NK-92 (cell line): ENCODE measurements around the gene SYT15B.
"Not testable (repeated sequence)": the region's sequence is repeated elsewhere in the genome, so short reads cannot be mapped to it uniquely, and the experiment has no call there.

Experiments
- DNase-seq: peaks from one replicate; lab custom pipeline; 2025; ENCODE audit not compliant: unreplicated experiment; lab: John Stamatoyannopoulos, UW

SYT15B gene

DNA sequence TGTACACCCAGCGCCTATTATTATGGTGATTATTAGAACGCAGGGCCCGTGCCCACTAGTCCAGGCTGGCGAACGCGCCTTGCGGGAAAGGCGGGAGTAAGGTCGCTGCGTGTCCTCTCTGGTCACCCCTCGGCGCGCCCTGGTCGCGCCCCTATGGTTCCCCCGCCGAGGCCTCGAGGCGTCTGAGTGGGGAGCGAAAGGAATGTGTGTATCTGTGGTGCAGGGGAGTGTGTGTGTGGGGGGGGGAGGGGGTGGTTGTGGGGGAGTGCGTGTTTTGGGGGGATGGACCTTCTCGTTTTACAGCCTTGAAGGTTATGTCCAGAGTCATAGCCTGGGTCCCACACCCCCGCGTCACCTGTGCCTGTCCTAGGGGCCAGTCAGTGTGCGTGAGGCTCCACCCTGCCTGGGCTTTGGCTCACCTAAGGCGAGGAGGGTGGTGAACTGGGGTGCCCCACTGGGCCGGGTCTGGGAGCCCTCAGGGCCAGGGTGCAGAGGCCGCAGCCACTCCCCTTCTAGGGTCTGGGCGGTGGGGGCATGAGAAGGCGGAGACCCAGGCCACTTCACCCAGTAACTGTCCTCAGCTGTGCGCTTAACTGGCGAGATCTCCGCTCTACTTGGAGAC, at the start of gene SYT15B:
Gene SYT15B (minus strand): TSS at position 39 of the 622 bp plus-strand sequence. CDS start 952 bp downstream, outside the sequence.
- DNase-seq: not testable (repeated sequence)

- DNase-seq: not testable (repeated sequence)
These were observed 16.2 kb upstream of the SYT15B start for GRCh38 chr10:47779590-47779989.

- DNase-seq: not testable (repeated sequence)
These were observed 12.2 kb upstream of the SYT15B start for GRCh38 chr10:47775361-47776231.

DNA sequence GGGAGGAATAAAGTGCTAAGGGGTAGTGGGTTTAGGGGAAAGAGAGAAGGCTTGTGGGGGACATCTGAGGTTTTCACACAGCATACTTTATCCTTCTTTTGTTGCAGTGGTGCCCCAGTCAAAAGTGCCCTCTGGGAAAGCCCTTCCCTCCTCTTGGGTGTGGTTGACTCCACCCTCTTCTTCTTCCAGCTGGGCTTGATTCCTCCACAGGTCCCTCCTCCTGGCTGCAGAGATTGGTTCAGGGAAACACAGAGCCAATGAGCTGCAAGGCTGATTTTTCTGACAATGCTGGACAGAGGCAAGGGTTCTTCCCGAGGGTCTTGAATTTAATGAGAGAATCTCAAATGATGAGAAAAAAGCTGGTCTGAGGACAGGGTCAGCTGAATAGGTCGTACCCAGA, 7.4 kb upstream of the SYT15B start:
- not testable (repeated sequence) for DNase-seq

- not testable (repeated sequence) for DNase-seq
These were observed 5.3 kb upstream of the SYT15B start for GRCh38 chr10:47768578-47769115.

DNA sequence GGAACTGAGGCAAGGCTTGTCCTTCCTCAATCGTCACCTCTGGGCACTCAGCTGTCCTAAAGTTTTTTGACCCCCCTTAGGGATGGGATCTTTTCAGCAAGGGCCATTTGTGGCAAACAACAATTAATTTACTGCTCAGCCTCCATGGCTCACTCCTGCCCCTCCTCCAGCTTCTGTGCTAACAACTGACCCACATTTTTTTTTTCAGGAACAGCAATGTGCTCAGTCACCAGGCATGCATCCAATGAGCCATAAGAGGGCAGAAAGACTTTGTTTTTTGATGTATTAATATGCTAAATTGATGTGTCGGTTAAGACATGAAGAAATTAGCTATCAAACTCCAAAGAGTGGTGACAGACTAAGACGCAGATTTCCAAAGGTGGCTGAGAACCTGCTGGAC, 4.7 kb upstream of the SYT15B start:
- DNase-seq: not testable (repeated sequence)

DNA sequence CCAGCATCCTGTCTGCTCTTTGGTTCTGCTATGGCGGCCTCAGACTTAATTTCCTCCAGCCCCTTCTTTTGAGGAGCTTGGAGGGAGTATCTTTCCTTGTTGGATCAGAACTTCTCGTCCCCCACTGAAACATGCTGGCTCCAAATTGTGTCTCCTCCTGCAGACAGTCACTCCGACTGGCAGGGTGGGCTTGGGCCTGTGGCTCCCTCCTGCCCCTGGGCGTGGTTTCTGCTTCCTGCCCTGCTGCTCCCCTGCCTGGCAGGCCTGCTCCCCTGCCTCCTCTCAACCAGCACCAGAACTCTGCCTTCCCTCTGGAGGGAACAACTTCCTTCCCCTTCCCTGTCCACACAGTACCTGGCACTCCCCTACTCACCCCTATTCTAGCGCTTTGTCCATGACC, 3.8 kb upstream of the SYT15B start:
- DNase-seq: not testable (repeated sequence)

GRCh38 chr10:47765232-47765631, 1.8 kb upstream of the SYT15B start:
- DNase-seq: not testable (repeated sequence)

GRCh38 chr10:47762674-47763553, 478 bp downstream of the SYT15B start:
- not testable (repeated sequence) for DNase-seq

DNA sequence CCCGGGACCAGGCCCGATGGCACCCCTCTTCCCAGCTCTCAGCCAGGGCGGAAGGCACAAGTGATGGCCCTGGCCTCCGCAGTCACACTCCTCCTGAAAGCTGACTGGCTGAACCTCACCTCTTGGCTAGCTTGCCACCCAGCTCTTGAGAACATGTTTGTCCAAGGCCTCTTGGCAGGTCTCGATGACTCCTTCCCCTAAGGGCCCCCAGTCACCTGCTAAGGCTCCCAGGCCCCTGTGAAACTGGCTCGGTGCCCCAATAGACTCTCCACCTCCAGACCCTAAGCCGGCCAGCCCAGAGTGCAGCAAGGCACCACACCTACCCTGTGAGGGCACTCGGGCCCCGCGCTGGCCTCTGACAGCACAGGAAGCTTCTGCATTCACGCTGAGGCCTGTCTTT, 4.5 kb downstream of the SYT15B start:
- not testable (repeated sequence) for DNase-seq

DNA sequence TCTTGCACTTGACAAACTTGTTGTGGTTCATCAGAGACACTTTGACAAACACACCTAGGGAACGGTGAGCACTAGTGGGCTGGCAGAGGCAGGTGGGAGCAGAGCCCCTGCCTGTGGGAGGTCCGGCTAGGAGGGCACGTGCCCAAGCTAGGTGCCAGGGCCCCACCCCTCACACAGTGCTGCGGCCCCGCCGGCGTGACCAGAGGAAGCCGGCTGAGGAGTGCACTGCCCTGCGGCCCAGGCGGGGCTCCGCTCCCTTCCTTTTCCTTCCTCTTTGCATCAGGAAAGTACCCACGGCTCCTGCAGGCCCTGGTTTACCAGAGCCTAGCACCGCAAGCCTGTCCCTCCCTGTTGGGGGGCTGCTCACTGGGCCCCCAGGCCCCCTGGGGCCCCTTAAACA, 7.2 kb downstream of the SYT15B start:
- DNase-seq: not testable (repeated sequence)

DNA sequence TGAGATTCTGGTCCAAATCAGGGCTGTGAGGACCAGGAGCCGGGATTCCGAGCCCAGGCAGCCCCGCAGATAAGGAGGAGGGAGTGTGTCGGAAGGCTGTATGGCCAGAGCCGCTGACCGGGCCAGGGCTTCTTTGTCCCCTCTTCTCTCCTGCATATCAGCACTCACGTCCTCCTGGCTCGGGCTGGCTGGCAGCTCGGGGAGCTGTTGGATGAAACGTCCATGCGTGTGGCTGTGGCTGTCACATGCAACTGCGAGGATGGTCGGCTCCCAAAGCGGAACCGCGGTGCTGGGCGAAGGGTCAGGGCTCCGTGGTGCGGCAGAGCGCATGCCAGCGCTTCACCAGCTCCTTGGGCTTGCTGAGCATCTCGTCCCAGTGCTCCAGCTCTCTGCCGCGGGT, 9.5 kb downstream of the SYT15B start:
- DNase-seq: not testable (repeated sequence)

DNA sequence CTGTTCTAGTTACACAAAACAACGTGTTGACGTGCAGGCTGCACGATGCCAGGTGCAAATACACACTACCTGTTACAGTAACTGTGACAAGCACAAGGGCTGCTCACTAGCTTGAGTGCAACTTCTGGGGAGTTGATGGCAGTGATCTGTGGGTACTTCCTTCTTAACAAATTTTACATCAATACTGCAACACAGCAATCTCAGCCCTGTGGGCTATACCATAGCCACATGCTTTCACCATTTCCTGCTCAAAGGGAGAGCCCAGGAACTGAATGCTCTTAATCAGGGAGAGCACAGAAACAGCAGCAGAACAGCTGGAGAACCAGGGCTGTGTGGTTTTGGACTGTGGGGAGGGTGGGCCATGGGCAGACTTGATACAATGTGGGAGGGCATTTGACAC, 10.2 kb downstream of the SYT15B start:
- not testable (repeated sequence) for DNase-seq

- DNase-seq: not testable (repeated sequence)
These were observed 11.6 kb downstream of the SYT15B start for GRCh38 chr10:47751821-47752220.

DNA sequence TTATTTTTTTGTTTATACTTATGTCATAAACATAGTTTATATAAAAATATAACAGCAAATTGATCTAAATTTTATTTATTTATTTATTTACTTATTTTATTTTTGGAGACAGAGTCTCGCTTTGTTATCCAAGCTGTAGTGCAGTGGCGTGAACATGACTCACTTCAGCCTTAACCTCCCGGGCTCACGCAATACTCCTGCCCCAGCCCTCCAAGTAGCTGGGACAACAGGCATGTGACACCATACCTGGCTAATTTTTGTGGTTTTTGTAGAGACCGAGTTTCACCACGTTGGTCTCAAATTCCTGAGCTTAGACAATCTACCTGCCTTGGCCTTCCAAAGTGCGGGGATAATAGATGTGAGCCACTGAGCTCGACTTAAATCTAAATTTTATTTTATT, 13.0 kb downstream of the SYT15B start:
- DNase-seq: not testable (repeated sequence)

- not testable (repeated sequence) for DNase-seq
These were observed 16.5 kb downstream of the SYT15B start for GRCh38 chr10:47746780-47747376.

- DNase-seq: not testable (repeated sequence)
These were observed 18.5 kb downstream of the SYT15B start for GRCh38 chr10:47744881-47745280.

- DNase-seq: not testable (repeated sequence)
These were observed 19.5 kb downstream of the SYT15B start for GRCh38 chr10:47743611-47744550.

DNA sequence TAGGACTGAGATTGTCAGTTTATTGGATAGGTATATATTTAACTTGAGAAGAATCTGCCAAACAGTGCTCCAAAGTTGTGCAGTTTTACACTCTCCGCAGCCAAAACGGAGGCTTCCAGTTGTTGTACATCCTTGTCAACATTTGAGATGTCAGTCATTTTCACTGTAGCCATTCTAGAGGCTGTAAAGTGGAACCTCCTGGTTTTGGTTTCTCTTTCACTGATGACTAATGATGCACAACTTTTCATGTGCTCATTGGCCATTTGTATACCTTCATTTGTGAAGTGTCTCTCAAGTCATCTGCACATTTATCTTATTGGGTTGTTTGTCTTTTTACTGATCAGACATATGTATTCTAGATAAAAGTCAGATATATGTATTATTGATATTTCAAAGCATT, 22.5 kb downstream of the SYT15B start:
- DNase-seq: not testable (repeated sequence)
